Nephron progenitor cell (in vitro differentiated cells): Measurements from ENCODE around the gene ACTN3.
A peak's percentile ranks its signal among the peaks of the same experiment; 100 is the strongest.

Experiments
- DNase-seq: peaks from one replicate; pipeline ENCODE4 v3.0.0; 2021
- H3K27ac Mint-ChIP-seq: 2 replicates; pipeline ENCODE4 v1.8.0; 2021; ENCODE audit warnings: mild to moderate bottlenecking, moderate library complexity, mixed read lengths
- H3K27me3 Mint-ChIP-seq: 2 replicates; pipeline ENCODE4 v1.8.0; 2021; ENCODE audit warnings: mild to moderate bottlenecking, low read depth, mixed read lengths; ENCODE audit not compliant: poor library complexity
- H3K36me3 Mint-ChIP-seq: 2 replicates; pipeline ENCODE4 v1.8.0; 2021; ENCODE audit warnings: low read depth, mixed read lengths
- H3K4me1 Mint-ChIP-seq: 2 replicates; pipeline ENCODE4 v1.8.0; 2021; ENCODE audit warnings: mixed read lengths
- H3K4me3 Mint-ChIP-seq: 2 replicates; pipeline ENCODE4 v1.8.0; 2021; ENCODE audit warnings: mild to moderate bottlenecking, moderate library complexity, mixed read lengths
- H3K9me3 Mint-ChIP-seq: 2 replicates; pipeline ENCODE4 v1.8.0; 2021; ENCODE audit warnings: mild to moderate bottlenecking, moderate library complexity, mixed read lengths
- CTCF ChIP-seq: fragments of 200-600 bp; sonication (generic); IDR thresholded peaks from 2 replicates; pipeline ENCODE4 v1.5.0; 2021; ENCODE audit warnings: antibody characterized with exemption

The ACTN3 gene

GRCh38 chr11:66591175-66591574, 44.5 kb downstream of the ACTN3 start:
- peaks cover 11% of the 10 kb centered on the region for H3K27me3 Mint-ChIP-seq
- peaks cover 50% of the 10 kb centered on the region for H3K9me3 Mint-ChIP-seq
- no peak for DNase-seq
- H3K4me1 Mint-ChIP-seq: peaks cover 20% of the 10 kb centered on the region
- peaks cover 13% of the 10 kb centered on the region for H3K36me3 Mint-ChIP-seq
- no peak overlapping the region for H3K27ac Mint-ChIP-seq
- H3K4me3 Mint-ChIP-seq: no peak overlapping the region
- no peak for TF ChIP-seq CTCF

- peak; percentile 45 for TF ChIP-seq CTCF
- peak within 1 kb of the TSS; percentile 99 for H3K27ac Mint-ChIP-seq
- peaks cover 20% of the 10 kb centered on the region for H3K36me3 Mint-ChIP-seq
- DNase-seq: peak; percentile 99
- H3K9me3 Mint-ChIP-seq: peaks cover 36% of the 10 kb centered on the region
- peak within 1 kb of the TSS; percentile 100 for H3K4me3 Mint-ChIP-seq
- peaks cover 20% of the 10 kb centered on the region for H3K4me1 Mint-ChIP-seq
- peaks cover 8% of the 10 kb centered on the region for H3K27me3 Mint-ChIP-seq
Measured at GRCh38 chr11:66592457-66593302, 46.0 kb downstream of the ACTN3 start, which contains the start of the genes CCDC87 and CCS. CCDC87 (minus strand) TSS chr11:66593063; CDS start chr11:66593015, 48 bp downstream. CCS (plus strand) TSS chr11:66593185; CDS start chr11:66593262, 77 bp downstream.

- H3K4me1 Mint-ChIP-seq: peaks cover 20% of the 10 kb centered on the region
- H3K27ac Mint-ChIP-seq: peak overlapping the region; percentile 99
- peaks cover 36% of the 10 kb centered on the region for H3K9me3 Mint-ChIP-seq
- H3K4me3 Mint-ChIP-seq: peak overlapping the region; percentile 100
- peaks cover 8% of the 10 kb centered on the region for H3K27me3 Mint-ChIP-seq
- peaks cover 20% of the 10 kb centered on the region for H3K36me3 Mint-ChIP-seq
- DNase-seq: no peak
- no peak for TF ChIP-seq CTCF
Measured at GRCh38 chr11:66593303-66593635, 46.6 kb downstream of the ACTN3 start.

- Mint-ChIP-seq H3K36me3 (peaks cover 20% of the 10 kb centered on the region), H3K4me1 (peaks cover 20% of the 10 kb centered on the region), H3K4me3 (peak overlapping the region; percentile 100), H3K27me3 (peaks cover 8% of the 10 kb centered on the region), H3K27ac (no peak overlapping the region), H3K9me3 (peaks cover 36% of the 10 kb centered on the region)
- DNase-seq: no peak
- TF ChIP-seq CTCF: no peak
Measured at GRCh38 chr11:66593650-66594049, 46.9 kb downstream of the ACTN3 start.

GRCh38 chr11:66595245-66595904, 48.7 kb downstream of the ACTN3 start:
- Mint-ChIP-seq H3K4me3 (peak overlapping the region; percentile 52), H3K9me3 (peaks cover 28% of the 10 kb centered on the region), H3K4me1 (peaks cover 20% of the 10 kb centered on the region), H3K27ac (peak overlapping the region; percentile 87), H3K36me3 (peaks cover 24% of the 10 kb centered on the region), H3K27me3 (peaks cover 8% of the 10 kb centered on the region)
- no peak for DNase-seq
- no peak for TF ChIP-seq CTCF
